Nephron progenitor cell (in vitro differentiated cells): ENCODE results near the gene ATIC.

Experiments used
- DNase-seq: peaks from one replicate; pipeline ENCODE4 v3.0.0; 2021
- H3K27ac Mint-ChIP-seq: 2 replicates; pipeline ENCODE4 v1.8.0; 2021; ENCODE audit warnings: mild to moderate bottlenecking, moderate library complexity, mixed read lengths
- H3K27me3 Mint-ChIP-seq: 2 replicates; pipeline ENCODE4 v1.8.0; 2021; ENCODE audit warnings: mild to moderate bottlenecking, low read depth, mixed read lengths; ENCODE audit not compliant: poor library complexity
- H3K36me3 Mint-ChIP-seq: 2 replicates; pipeline ENCODE4 v1.8.0; 2021; ENCODE audit warnings: low read depth, mixed read lengths
- H3K4me1 Mint-ChIP-seq: 2 replicates; pipeline ENCODE4 v1.8.0; 2021; ENCODE audit warnings: mixed read lengths
- H3K4me3 Mint-ChIP-seq: 2 replicates; pipeline ENCODE4 v1.8.0; 2021; ENCODE audit warnings: mild to moderate bottlenecking, moderate library complexity, mixed read lengths
- H3K9me3 Mint-ChIP-seq: 2 replicates; pipeline ENCODE4 v1.8.0; 2021; ENCODE audit warnings: mild to moderate bottlenecking, moderate library complexity, mixed read lengths
- CTCF ChIP-seq: fragments of 200-600 bp; sonication (generic); IDR thresholded peaks from 2 replicates; pipeline ENCODE4 v1.5.0; 2021; ENCODE audit warnings: antibody characterized with exemption

Gene ATIC

GRCh38 chr2:215355801-215356200 is 43.9 kb downstream of the ATIC start:
- H3K4me3 Mint-ChIP-seq = no peak overlapping the region
- DNase-seq = no peak
- H3K9me3 Mint-ChIP-seq = no peaks in the 10 kb centered on the region

GRCh38 chr2:215356334-215356947 is 44.6 kb downstream of the ATIC start:
- Mint-ChIP-seq H3K27me3 (no peaks in the 10 kb centered on the region), H3K27ac (no peak overlapping the region), H3K4me3 (no peak overlapping the region), H3K4me1 (no peaks in the 10 kb centered on the region), H3K9me3 (no peaks in the 10 kb centered on the region), H3K36me3 (peaks cover 40% of the 10 kb centered on the region)
- no peak for TF ChIP-seq CTCF
- no peak for DNase-seq

More at GRCh38 chr2:215355801-215356200, 43.9 kb downstream of the ATIC start:
- Mint-ChIP-seq H3K4me1 (no peaks in the 10 kb centered on the region), H3K27me3 (no peaks in the 10 kb centered on the region), H3K36me3 (peaks cover 44% of the 10 kb centered on the region), H3K27ac (no peak overlapping the region)
- no peak for TF ChIP-seq CTCF

GRCh38 chr2:215356948-215357461 is 45.1 kb downstream of the ATIC start:
- TF ChIP-seq CTCF = no peak
- H3K9me3 Mint-ChIP-seq = no peaks in the 10 kb centered on the region
- H3K27me3 Mint-ChIP-seq = no peaks in the 10 kb centered on the region
- H3K27ac Mint-ChIP-seq = no peak overlapping the region
- H3K36me3 Mint-ChIP-seq = peaks cover 38% of the 10 kb centered on the region
- H3K4me3 Mint-ChIP-seq = no peak overlapping the region
- DNase-seq = no peak
- H3K4me1 Mint-ChIP-seq = no peaks in the 10 kb centered on the region

- TF ChIP-seq CTCF = no peak
- Mint-ChIP-seq H3K36me3 (peaks cover 40% of the 10 kb centered on the region), H3K27me3 (no peaks in the 10 kb centered on the region), H3K4me1 (no peaks in the 10 kb centered on the region), H3K4me3 (no peak overlapping the region), H3K27ac (no peak overlapping the region), H3K9me3 (no peaks in the 10 kb centered on the region)
- DNase-seq = no peak
These were observed 45.8 kb downstream of the ATIC start for GRCh38 chr2:215357660-215358059.

- no peak for DNase-seq
- H3K4me1 Mint-ChIP-seq = no peaks in the 10 kb centered on the region
- TF ChIP-seq CTCF = no peak
- H3K9me3 Mint-ChIP-seq = no peaks in the 10 kb centered on the region
- H3K27ac Mint-ChIP-seq = no peak overlapping the region
- H3K4me3 Mint-ChIP-seq = no peak overlapping the region
- no peaks in the 10 kb centered on the region for H3K27me3 Mint-ChIP-seq
- peaks cover 40% of the 10 kb centered on the region for H3K36me3 Mint-ChIP-seq
These were observed 46.5 kb downstream of the ATIC start for GRCh38 chr2:215358312-215358845.
